VCaP (cell line): ENCODE results near the gene ECPAS.
"Not testable (repeated sequence)": the region's sequence is repeated elsewhere in the genome, so short reads cannot be mapped to it uniquely, and the experiment has no call there.

ENCODE experiments used
- H3K27ac ChIP-seq: fragments of 450-650 bp; 2 replicates; pipeline ENCODE4 v1.5.1; 2017
- TF ChIP-seq, protein P1 (sequence below): fragments of 450-650 bp; conservative IDR thresholded peaks from 2 replicates; pipeline ENCODE4 v1.5.1; 2017; ENCODE audit warnings: mild to moderate bottlenecking, moderate library complexity

ECPAS gene

DNA sequence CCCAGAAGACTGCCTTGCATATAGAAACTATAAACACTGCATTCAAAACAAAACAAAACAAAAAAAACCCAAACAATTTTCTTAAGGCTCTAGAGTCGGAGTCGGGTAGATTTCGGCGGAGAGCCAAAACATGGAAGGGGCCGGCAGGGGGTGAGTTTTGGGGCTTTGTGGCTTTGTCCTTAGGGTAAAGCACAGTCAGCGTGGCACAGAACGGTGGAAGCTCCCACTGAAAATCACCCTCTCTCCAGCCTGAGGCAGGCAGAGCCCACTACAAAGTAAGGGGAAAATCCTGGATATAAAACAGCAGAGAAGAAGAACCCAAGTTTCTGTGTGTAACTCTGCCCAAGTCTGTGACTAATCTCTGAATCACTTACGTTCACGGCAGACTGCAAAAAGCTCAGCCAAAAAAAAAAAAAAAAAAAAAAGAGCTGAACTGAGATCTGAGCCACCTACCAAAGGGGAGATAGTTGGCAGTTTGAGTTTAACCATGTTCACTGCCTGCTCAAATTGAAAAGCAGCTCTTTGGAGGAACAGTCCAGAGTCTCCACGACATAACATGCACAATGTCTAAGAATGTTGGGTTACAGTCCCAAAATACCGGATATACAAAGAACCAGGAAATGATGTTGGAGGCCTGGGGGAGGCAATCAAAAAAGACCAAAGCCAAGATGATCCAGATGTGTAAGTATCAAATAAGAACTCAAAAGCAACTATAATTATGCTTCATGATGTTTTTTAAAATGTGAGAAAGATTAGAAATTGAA is 127.5 kb downstream of the ECPAS start:
- no peak overlapping the region for H3K27ac ChIP-seq
- TF ChIP-seq, protein P1, sequence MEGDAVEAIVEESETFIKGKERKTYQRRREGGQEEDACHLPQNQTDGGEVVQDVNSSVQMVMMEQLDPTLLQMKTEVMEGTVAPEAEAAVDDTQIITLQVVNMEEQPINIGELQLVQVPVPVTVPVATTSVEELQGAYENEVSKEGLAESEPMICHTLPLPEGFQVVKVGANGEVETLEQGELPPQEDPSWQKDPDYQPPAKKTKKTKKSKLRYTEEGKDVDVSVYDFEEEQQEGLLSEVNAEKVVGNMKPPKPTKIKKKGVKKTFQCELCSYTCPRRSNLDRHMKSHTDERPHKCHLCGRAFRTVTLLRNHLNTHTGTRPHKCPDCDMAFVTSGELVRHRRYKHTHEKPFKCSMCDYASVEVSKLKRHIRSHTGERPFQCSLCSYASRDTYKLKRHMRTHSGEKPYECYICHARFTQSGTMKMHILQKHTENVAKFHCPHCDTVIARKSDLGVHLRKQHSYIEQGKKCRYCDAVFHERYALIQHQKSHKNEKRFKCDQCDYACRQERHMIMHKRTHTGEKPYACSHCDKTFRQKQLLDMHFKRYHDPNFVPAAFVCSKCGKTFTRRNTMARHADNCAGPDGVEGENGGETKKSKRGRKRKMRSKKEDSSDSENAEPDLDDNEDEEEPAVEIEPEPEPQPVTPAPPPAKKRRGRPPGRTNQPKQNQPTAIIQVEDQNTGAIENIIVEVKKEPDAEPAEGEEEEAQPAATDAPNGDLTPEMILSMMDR: no peak

DNA sequence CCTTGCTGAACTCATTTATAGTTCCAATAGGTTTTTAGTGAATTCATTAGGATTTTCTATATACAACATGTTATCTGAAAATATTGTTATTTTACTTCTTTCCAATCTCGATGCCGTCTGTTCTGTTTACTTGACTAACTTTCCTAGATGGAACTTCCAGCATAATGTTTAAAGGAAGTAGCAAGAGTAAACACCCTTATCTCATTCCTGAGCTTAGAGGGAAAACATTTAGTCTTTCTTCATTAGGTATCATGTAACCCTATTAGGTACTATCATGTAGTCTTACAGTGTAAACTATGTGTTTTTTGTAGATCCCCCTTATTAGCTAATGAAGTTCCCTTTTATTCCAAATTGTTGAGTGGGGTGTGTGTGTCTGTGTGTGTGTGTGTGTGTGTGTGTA is 131.6 kb downstream of the ECPAS start:
- TF ChIP-seq, protein P1: no peak

DNA sequence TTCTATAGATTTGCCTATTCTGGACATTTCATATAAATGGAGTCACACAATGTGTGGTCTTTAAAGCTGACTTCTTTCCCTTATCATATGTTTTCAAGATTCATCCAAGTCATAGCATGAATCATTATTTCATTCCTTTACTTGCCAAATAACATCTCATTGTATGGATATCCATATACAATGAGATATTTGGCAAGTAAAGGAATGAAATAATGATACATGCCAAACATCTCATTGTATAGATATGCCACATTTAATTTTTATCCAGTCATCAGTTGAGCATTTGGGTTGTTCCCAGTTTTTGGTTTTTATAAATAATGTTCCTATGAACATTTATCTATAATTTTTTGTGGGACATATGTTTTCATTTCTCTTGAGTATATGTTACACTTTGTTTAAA is 133.6 kb downstream of the ECPAS start:
- TF ChIP-seq, protein P1: no peak
- no peak overlapping the region for H3K27ac ChIP-seq

More for the DNA sequence above, 131.6 kb downstream of the ECPAS start:
- no peak overlapping the region for H3K27ac ChIP-seq

DNA sequence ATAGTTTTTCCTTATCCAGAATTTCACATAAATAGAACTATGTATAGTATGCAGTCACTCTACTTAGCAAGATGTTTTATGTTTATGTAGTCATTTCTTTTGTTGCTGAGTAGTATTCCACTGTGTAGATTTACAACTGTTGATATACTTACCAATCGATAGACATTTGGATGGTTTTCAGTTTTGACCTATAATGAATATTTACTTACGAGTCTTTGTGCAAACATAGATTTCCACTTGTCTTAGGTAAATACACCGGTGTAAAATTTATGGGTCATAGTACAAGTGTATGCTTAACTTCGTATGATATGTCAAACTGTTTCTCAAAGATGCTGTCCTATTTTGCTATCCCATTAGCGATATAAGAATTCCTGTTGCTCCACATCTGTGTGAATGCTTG is 134.4 kb downstream of the ECPAS start:
- TF ChIP-seq, protein P1: no peak
- peak overlapping the region; percentile 47; the same call in 1 of the 2 replicates for H3K27ac ChIP-seq

DNA sequence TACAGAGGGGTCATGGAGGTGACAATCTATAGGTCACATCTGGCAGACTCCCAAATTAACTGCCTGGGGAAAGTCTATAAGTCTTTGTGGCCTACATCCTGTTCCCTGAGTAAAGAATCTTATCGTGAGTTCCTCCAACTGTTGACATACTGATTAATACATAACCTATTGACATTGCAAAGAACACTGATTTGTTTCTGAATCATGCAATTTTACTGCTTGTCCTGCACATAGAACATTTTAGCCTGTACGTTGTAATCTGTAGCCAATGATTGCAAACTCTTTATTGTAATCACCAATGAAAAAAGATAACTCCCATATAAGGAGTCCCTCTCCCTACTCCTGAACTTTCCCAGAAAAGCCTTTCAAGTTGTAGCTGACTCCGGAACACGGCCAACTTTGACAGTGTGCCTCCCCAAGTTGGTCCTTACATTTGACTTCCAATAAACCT is 135.3 kb downstream of the ECPAS start:
- peak overlapping the region; percentile 47 for H3K27ac ChIP-seq
- TF ChIP-seq, protein P1: no peak

DNA sequence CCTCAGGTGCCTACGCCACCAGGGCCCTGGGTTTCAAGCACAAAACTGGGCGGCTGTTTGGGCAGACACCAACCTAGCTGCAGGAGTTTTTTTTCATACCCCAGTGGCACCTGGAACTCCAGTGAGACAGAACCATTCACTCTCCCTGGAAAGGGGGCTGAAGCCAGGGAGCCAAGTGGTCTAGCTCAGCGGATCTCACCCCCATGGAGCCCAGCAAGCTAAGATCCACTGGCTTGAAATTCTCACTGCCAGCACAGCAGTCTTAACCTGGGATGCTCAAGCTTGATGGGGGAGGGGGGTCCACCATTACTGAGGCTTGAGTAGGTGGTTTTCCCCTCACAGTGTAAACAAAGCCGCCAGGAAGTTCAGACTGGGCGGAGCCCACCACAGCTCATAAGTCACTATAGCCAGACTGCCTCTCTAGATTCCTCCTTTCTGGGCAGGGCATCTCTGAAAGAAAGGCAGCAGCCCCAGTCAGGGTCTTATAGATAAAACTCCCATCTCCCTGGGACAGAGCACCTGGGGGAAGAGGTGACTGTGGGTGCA is 149.8 kb downstream of the ECPAS start:
- not testable (repeated sequence) for H3K27ac ChIP-seq

DNA sequence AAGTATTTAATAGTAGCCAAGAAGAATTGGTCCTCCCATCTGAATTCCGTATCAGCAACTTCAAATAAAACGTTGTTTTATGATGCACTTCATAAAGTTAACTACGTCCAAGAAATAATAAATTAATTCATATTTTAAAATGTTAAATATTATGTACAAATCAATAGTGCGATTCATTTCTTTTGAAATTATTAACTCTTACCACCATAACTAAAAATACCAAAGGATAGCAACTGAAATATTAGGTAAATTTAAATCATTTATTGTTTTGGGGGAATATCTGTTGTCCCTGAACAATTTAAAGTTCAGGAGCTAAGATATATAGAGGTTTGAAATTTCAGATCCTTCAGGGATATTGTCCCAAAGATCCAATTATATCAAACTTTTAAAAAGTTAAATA is 154.1 kb downstream of the ECPAS start, which contains the start of gene OR2K2:
Gene OR2K2, minus strand, starts transcription at position 101 of the 400 bp plus-strand sequence. CDS start 1,791 bp downstream, outside the sequence.
- TF ChIP-seq, protein P1: no peak
- H3K27ac ChIP-seq: no peak within 1 kb of the TSS

DNA sequence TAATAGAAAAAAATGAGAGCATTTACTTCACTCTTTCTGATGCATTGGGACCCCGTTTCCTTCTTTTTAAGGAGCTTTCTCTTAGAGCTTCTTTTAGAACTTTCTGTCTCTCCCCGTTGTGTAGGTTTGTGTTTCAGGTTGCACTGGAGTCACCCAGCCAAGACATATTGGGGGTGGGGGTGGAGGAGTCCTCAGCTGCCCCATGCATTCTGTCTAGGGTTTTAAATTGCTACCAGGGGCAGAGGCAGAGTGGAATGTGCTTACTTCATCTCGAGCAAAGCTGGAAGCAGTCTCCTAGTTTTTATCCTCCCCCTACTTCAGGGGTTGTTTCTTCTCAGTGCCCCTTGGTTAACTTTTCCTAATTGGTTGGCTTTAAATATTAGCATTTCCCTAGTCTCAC is 163.6 kb downstream of the ECPAS start:
- TF ChIP-seq, protein P1: no peak
- no peak overlapping the region for H3K27ac ChIP-seq
